Suppressor macrophage (primary cell): ENCODE results near the gene RET.
A peak's percentile ranks its signal among the peaks of the same experiment; 100 is the strongest.

Source experiments
- DNase-seq, 4 experiments: peaks; one replicate each; pipeline ENCODE4 v3.0.0-alpha.2; 2020 to 2022

Gene RET

GRCh38 chr10:43044961-43045621 lies 31.8 kb upstream of the RET start:
- DNase-seq = no peak

GRCh38 chr10:43045631-43046287 lies 31.1 kb upstream of the RET start:
- DNase-seq = peak in 1 of 4 experiments; percentile 13

GRCh38 chr10:43046288-43046991 lies 30.4 kb upstream of the RET start:
- DNase-seq = no peak

GRCh38 chr10:43047288-43047970 lies 29.4 kb upstream of the RET start:
- no peak for DNase-seq

GRCh38 chr10:43048301-43049051 lies 28.4 kb upstream of the RET start:
- DNase-seq = no peak

- DNase-seq = no peak
These were observed 27.8 kb upstream of the RET start for GRCh38 chr10:43049081-43049551.

GRCh38 chr10:43050011-43050410 lies 26.9 kb upstream of the RET start:
- no peak for DNase-seq

- DNase-seq = no peak
These were observed 23.0 kb upstream of the RET start for GRCh38 chr10:43053825-43054224.

- DNase-seq = no peak
These were observed 22.3 kb upstream of the RET start for GRCh38 chr10:43054593-43054992.

- DNase-seq = no peak
These were observed 21.7 kb upstream of the RET start for GRCh38 chr10:43055217-43055616.

GRCh38 chr10:43055991-43056567 lies 20.8 kb upstream of the RET start:
- no peak for DNase-seq

- DNase-seq = no peak
These were observed 20.3 kb upstream of the RET start for GRCh38 chr10:43056568-43057011.

GRCh38 chr10:43057231-43057711 lies 19.6 kb upstream of the RET start:
- DNase-seq = no peak

GRCh38 chr10:43057831-43058340 lies 19.0 kb upstream of the RET start:
- DNase-seq = no peak

GRCh38 chr10:43058716-43059335 lies 18.0 kb upstream of the RET start:
- no peak for DNase-seq

- DNase-seq = no peak
These were observed 17.5 kb upstream of the RET start for GRCh38 chr10:43059336-43059720.

GRCh38 chr10:43059828-43060227 lies 17.0 kb upstream of the RET start:
- DNase-seq = no peak

GRCh38 chr10:43060291-43060690 lies 16.6 kb upstream of the RET start:
- DNase-seq = no peak

GRCh38 chr10:43061331-43061730 lies 15.5 kb upstream of the RET start:
- no peak for DNase-seq

- no peak for DNase-seq
These were observed 15.1 kb upstream of the RET start for GRCh38 chr10:43061760-43062159.
